Measurements from ENCODE around the gene FUT8.

FUT8 gene

DNA sequence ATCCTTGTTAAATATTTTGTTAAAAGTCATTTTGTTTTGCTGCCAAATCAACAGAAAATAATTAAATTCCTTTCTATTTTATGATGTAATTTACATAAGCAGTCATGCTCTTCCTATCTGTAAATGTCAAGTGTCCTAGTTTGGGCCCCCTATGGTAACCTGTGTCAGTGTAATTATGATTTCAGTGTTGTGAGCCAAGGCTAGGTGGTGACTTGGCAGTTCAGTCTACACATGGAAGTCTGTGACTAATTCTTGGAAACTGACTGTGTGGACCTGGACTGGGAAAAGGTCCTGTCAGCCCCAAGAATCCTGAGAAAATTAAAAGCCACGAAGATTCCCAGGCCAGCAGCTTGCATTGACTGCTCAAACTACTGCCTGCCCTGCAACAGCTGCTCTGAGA, 371.0 kb downstream of the FUT8 start:
- DNase-seq = no peak

DNA sequence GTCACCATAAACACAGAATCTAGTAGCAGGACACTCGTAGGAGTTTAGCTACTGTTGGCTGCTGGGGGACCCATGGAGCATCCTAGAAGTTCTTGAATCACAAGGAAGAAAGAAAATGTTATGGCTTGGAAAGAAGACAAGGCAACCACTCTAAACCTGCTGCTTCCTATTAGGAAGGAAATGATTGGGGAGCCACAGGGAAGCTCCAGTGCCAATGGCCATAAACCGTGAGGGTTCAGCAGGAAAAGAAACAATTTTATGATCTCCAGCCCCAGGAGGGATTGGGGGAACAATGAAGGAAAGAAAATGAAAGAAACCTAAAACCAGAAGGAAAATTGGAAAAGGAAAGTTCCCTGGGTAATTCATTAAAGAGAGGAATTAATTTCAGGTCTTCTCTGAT, 372.0 kb downstream of the FUT8 start:
- DNase-seq = no peak

DNA sequence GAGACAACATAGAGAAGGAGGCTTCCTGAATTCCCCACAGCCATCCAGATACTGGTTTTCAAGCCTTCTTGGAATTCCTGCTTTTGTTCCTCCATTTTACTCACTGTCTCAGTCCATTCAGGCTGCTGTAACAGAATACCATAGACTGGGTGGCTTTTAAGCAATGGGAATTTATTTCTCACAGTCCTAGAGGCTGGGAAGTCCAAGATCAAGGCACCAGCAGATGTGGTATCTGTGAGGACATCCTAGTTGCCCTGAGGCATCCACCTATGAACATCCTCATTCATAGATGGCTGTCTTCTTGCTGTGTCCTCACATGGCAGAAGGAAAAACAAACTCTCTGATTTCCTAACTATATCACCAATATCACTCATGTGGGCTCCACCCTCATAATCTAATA, 374.9 kb downstream of the FUT8 start:
- DNase-seq = no peak

DNA sequence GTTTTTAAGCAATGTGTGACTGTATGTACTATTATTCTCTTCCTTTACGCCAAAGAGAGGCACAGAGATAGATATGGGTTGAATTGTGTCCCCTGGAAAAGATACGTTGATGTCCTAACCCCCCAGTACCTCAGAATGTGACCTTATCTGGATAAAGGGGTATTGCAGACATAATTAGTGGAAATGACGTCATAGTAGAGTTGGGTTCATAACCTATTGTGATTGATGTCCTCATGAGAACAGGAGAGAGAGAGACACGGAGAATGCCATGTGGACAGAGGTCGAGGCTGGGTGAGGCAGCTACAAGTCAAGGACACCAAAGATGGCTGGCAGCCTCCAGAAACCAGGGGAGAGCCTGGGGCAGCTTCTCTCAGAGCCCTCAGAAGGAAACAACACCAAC, 376.3 kb downstream of the FUT8 start:
- no peak for DNase-seq

DNA sequence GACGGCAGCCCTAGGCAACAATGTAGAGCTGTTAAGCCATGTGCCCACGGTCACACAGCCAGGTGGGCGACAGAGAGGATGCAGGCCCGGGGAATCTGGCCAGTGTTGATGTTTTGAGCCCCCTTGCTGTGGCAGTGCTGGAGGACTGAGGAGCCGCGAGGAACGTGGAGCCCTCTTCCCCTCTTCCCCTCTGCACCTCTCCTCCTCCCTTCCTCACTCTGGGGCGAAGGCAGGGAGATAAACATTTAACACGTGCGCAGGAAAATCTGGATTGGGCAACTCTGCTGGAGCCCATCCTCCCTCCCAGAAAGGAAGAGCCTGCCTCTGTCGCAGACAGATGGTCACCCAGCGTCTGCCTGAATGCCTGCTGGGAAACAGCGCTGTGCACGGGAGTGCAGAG, 376.8 kb downstream of the FUT8 start:
- DNase-seq = no peak

DNA sequence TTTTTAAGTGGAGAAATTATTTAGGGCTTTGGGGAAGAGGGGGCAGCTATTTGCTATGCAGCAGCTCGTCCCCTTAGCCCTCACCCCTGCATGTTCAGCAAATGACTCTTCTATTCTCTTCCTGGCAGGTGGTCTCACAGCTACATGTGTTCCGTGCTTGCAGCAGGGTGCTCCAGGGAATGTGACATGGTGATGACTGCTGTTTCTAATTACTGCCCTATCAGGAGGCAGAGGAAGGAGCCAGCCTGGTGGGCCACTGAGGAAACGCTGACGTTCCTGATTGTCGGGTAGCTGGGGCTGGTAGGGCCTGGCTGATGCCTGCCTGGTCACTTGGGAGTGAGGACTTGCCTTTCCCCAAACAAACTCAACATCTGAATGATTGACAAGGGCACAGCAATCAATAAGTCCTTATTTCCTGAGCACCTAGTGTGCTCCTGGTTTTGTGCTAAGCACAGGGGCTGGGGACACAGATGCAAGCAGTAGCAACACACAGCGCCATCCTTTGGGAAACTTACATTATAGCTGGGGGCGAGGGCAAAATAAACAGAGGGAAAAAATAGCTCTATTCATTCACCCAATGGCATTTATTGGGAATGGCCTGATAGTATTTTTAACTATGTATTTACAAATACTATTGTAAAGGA, 377.8 kb downstream of the FUT8 start:
- DNase-seq = no peak

DNA sequence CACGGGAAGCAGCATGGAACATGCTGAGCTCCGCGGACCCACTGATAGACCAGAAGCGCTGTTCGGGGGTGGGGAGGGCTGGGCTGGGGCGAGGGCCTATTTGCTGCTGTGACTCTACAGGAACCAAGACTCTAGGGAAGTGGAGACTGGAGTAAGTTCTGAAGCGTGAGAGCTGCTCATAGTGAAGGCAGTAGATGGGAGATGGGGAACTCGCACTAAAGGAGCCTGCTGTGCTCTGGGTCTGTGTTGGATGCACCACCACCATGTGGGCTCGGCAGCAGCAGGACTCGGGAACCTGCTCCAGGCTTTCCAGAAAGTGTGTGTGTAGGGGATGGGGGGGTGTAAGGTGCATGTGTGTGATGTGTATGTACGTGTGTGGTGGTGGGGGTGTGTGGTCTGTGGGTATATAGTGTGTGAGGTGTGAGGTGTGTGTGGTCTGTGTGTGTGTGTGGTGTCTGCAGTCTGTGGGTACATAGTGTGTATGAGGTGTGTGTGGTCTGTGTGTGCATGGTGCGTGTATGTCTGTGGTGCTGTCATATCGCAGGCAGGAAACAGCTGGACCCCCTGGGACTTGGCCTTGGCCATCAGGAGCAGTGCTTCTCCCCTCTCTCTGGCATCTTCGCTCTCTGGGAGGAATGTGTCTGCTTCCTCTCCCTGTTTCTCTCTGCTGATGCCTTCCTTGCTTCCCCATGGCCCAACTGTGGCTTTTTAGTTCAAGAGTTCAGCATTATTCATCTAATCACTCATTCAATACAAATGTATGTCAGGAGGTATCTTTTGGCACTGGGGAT, 378.9 kb downstream of the FUT8 start:
- no peak for DNase-seq

DNA sequence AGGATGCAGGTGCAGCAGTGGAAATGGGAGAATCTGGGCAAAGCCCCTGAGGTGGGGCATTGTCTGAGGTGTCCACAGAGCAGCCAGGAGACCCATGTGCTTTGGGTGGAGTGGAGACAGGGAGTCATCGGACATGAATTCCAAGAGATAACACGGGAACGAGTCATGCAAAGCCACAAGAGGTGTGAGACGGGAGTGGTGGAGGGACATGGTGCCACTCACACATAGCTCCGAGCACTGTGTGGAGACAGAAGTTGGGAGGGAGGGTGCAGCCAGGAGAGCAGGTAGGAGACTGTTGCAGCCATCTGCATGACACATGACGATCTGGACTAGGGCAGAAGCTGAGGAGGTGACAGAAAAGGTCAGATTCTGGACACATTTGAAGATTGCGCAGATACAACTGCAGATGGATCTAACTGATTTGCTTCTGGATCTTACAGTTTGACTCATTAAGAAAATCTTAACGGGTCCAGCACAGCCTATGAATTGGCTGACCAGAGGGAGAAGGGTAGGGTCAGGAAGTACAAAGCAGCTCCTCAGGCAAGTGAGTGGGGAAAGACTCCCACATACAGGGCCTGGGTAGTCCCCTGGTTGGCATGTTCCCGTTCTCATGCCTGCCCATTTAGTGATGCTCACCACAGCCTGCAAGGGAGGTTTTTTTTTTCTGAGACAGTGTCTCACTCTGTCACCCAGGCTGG, 379.8 kb downstream of the FUT8 start:
- no peak for DNase-seq
